HS-27A (cell line): ENCODE measurements around the gene C22orf31.

Experiments
- DNase-seq: peaks from one replicate; pipeline ENCODE4 v3.0.0-alpha.2; 2012; ENCODE audit warnings: low read depth, missing footprints

Gene C22orf31

DNA sequence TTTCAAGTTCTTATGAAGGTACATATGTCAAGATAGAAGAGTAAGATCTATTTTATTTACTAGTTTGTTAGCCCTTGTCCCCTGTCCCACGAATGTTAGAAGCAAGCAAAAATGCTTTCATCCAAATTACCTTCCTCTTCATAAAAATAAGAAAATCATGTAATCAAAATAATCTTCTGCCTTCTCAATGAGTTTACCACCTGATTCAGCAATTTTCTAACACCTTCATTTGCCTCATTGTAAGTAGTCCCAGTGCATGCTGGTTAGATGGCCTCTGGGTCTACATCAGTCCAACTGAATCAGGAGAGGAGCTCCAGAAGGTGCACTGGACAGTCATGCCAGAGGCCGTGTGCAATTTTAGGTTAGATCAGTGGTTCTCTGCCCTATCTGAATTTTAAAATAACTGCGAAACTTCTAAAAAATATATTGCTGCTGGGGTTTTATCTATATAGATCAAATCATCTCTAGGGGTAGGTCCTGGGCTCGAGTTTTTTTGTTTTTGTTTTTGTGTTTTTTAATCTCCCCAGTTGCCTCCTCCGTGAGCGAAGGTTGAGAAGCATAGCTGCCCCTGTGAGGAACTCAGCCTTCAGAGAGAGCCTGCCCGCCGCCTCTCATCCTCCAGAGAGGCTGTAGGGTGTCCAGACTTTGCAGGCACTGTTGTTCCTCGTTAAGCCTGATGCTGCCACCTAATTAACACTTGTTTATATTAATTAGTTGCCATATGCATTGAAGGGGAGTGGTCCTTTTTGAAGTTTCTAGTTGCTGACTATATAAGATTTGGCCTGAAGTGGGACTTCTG is 32.2 kb downstream of the C22orf31 start:
- no peak for DNase-seq

DNA sequence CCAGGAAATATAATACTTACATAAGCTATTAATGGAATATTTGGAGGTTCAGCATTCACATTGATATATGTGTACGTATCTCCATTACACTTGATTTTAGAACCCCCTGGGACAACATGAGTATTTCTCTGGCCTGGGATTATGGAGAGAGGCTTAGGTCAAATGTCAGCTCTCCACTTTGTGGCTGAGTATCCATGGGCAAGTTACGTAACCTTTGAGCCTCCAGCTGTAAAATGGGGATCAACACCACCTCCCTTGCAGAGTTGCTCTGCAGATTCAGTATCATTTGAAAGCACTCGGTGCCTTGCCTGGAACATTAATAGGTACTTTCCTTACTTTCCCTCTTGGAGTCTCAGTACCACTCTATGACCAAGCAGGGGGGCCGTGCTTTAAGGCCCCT is 33.2 kb downstream of the C22orf31 start:
- no peak for DNase-seq

DNA sequence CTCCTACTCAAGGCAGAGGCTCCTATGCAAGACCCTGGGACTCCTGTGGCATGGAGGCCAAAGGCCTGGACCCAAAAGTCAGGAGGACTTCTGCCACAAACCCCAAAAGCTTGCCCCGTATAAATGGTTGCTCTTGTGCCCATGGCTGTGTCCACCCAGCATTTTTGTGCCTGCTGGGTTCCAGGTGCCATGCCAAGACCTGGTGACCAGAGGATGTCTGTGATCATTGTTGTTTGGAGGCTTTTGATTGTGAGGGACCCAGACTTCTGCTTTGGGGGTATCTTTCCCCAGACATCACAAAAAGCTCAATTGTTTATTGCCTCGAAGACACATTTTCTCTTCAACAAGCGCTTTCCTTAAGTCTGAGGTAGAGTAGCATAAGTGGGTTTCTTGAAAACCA is 35.1 kb downstream of the C22orf31 start:
- no peak for DNase-seq

DNA sequence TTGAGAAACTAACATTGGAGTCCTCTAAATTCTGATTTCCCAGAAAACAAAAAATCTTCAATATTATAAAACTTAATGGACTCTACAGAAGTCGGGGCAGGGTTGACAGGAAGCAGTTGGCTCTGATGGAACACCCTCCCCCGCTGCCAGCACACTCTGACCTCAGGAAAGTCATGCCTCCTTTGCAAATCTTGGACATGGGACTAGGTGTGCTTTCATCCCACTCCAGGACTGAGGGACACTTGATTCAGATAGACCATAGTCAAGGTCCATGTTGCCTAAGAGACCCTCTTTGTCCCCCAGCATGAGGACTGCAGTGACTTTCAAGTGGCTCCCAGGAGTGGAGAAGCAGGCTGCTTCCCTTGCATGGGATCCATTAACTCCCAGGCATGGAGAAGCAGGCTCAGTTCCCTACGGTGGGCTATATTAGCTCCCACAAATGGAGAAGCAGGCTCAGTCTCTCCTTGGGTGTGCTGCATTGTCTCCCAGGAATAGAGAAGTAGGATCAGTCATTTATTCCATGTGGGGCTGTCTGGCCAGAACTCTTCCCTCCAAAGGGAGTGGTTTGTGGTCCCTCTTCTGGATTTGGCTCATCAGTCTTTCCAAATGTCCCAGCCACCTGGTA is 38.3 kb downstream of the C22orf31 start:
- DNase-seq: no peak

DNA sequence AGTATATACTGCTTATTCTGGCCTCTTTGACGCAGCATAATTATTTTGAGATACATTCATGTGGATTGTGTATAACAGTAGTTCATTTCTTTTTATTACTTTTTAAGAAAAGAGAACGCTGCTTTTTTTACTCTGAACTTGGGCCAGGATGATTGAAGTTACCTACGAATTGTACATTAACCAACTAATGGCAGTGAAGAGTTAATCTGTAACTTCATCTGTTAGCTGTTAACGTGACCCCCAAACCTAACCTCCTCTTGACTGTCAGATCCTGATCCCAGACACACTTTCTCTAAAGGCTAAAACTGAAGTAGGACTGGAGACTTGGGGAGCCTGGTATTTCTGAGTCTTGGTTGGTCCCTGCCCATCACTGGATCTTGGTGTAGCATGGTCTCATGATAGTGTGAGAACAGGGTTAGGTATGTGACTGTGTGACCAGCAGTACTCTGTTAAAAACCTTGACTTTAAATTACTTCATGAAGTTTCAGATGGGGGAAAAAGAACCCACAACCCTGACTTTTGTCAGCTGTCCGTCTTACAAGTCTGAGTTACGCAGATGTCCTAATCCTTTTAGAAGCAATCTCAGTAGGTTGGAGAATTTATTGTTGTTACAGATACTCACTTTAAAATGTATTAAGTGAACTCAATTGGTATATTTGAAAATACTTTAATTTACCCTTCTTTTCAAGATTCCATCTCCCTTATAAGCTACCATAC is 39.4 kb downstream of the C22orf31 start:
- no peak for DNase-seq

DNA sequence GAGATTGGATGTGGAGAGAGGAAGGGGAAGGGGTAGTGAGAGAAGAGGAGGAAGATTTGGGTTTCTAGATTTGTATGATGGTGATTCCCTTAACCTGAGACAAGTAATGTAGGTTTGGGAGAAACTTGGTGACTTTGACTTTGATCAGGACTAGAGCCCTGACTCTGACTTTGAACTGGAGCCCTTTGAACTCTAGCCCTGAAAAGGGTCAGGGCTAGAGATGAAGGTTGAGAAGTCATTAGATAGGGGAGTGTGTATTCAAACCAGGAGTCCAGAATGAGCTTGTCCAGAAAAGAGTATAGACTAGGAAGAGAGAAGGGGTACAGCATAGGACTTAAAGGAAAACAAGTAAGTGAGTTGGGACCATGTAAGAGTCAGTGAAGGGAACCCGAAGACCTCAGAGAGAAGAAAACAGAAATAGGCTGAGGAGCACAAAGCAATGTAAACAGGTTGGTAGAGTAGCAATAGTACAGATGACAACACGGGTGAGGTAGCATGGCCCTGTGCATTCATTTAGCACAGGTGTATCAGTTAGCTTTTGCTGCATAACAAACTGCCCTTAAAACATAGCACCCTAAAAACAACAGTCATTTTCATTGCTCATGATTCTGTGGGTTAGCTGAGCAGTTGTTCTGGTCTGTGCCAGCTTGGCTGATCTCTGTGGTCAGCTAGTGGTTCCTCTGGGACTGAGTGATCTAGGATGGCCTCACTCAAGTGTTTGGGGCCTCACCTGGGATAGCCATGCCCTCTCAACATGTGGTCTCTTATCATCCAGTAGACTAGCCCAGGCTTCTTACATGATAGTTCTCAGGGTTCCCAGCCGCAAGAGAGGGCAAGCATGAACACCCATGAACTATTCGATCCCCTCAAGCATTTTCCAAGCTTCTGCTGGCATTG is 43.1 kb downstream of the C22orf31 start:
- DNase-seq: no peak

DNA sequence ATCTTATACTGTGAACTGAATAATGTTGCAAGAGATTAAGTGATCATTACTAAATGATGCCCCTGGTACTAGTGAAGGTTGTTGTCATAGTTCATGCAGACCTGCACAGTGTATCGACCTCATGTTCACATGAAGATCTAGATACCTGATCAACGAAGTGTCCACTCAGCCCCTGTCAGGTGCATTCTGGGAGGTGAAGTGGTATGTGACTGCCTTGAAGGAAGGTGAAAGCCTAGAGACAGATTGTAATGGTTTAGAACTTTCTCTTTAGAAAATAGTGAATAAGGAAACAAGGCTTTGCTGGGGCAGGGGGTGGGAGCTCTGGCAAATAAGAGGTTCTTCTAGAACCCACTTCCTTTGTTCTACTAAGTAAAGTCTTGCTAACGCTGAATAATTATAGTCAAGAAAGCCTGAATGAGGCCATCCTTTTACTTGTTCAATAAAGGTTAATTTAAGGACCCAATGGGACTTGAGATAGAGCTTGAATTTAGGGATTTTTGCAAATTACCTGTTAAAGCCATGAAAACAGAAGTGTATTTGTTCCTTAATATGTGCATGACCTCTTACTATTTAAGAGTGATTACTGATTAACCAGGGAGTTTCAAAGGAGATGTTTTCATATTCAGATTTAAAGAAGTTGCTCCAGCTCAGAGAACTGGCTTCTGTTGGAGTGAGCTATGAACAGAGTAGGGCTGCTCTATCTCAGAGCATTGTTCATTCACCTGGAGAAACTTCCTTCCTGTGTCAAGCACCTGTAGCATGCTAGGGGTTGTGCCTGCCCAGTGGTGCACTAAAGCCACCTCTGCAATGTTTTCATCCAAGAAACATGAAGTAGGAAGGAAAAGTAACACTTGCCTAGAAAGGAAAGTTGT is 45.3 kb downstream of the C22orf31 start:
- no peak for DNase-seq

DNA sequence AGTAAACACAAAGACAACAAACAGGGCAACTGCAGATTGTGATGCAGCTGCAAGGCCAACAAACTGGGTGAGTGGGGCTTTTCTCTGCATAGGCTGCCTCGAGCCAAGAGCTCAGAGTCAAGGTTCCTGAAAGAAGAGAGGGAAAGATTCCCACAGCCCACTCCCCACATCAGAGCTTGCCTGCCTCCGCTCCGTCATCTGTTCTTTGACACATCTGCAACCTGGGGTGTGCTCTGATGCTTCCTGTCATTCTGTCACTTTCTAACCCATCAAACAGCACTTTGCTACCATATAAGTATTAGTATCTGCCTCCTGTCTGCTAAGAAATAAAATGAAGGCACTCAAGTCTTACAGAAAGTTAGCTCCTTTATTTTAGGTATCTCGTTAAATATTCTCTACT is 46.9 kb downstream of the C22orf31 start:
- no peak for DNase-seq

DNA sequence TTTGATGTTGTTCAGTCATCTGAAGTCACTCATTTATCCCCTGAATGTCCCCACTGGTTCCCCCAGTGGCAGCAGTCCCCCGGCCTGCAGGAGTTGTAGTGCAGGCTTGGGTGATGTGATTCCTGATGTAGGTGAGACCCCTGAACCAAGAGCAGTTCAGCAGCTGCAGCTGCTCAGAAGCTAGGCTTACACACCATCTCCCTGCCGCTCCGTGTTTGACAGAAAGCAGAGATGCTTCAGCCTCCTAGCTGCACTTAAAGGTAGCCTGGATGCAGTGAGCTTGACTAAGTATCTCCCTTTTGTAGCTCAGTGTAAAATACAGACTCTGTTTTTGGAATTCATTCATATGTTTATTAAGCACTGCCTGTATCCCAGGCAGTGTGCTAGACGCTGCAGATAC is 47.3 kb downstream of the C22orf31 start:
- no peak for DNase-seq

DNA sequence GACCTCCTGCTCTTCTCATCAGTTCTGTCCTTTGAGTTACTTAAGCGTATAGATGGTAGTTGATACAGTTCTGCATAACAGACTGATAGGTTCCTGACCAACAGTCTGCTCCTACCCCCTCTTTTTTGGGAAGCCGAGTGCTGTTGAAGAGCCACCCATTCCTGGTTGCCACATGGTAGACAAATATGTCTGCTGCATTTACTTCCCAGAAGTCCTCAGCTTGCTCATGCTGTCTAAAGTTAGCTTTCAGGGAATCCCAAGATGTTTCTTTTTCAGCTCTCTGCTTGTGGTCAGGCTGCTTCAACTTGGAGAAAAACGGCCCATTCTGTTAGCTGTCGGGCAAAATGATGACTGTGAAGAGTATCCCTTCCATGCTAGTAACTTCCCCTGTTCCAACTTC is 48.7 kb downstream of the C22orf31 start:
- DNase-seq: no peak

DNA sequence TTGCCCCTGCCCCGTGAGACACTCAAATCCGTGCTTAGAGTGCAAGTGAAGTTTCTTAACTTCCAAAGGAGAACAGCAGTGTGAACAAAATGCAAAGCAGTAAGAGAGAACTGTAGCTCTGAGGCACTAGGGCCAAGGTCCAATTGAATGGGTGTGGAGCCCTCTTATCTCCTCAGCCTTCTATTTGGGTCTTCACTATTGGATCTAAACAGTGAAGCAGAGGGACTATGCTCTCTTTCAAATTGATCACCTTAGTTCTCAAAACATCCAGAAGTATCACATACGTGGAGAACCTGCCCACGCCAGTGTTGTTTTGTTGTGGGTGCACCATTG is 49.6 kb downstream of the C22orf31 start:
- no peak for DNase-seq

DNA sequence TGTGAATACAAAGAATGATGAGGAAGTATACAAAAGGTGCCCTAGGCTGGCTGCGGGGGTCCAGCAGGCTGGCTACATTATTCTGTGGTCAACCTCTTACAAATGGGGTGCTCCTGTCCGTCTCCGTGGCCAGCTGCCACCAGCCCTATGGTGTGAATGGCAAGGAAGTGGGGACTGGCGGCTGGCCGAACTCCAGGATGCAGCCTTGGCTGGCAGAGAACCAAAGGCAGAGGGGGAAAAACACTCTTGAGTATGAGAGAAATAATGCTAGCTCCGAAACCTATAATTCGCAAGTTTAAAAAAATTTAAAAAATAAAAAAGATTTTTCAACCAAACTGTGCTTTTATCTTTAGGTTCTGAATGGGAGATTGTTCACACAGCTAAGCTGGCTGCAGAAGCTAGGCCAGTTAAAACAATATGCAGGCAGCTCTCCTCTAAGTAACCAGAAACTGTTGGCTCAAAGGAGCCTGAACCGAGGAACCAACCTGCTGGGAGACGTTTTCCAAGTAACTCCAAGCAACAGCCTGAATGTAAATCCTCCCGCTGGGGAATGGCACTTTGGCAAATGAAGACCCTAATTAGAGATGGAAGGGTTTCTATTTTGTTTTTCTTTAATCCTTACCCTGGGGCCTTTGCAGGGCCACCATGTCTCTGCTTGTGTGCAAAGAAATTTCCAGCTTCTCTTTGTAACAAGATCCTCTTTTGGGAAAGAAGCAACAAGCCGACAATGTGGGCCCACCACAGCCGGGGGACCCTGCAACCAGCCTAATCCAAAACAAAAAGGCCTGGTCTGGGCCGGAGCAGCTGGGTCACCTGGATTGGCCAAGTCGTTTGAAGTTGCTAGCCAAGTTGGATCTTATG is 50.2 kb downstream of the C22orf31 start:
- DNase-seq: no peak

DNA sequence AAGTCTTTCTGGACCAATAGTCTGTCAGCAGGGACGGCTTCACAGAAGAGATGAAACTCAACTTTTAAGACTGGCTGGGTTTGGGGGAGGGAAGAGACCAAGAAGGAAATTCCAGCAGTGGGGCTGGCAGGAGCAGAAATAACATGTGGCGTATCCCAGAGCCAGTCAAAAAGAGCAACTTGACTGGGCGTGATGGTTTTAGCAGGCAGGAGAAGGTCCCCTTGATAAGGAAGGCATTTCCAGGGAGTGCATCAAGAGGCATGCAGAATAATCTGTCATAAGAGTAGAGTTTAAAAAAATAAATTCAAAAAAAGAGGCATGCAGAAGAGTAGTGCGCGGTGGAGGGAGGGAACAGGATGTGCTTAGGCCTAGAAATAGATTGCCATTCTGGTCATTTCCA is 52.5 kb downstream of the C22orf31 start:
- DNase-seq: no peak
